ENCODE measurements around the gene TSR2.

The TSR2 gene

DNA sequence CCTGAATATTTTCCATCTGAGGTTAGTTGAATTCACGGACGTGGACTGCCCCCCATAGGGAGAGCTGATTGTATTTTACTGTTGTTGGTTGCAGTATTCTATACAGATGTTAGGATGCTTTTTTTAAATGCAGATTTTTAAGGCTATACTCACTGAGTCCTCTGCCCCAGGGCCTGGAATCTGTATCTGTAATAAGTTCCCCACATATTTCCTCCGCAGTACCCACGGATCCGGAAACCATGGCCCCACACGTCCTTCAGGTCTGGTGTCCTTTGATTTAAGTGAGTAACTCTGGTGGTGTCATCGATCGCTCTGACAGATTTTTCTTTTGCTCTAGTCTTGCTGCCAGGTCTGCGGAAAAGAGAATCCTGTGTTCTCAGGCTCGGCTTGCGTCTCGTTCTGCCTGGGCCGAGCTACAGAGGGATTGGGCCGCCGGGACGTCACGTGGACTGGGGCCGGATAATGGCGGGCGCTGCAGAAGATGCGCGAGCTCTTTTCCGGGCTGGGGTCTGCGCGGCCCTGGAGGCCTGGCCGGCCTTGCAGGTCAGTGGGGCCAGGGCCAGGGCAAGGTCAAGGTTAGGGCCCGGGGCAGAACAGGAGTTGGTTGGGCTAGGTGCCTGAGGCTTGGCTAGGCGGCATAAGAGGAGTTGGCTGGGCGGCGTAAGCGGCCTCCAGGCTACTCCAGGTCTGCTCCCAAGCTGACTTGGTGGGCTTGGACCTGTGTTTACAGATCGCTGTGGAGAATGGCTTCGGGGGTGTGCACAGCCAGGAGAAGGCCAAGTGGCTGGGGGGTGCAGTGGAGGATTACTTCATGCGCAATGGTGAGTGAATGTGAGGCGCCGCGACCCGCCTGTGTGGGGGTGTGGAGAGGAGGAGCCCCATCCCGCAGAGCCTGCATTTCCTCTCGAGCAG, at the start of gene TSR2:
TSS of gene TSR2 (plus strand) at position 445 of the 912 bp plus-strand sequence. CDS start at position 463, 18 bp downstream.
- peak; percentile 82 for DNase-seq (ENCODE audit: low spot score)

- no peak for DNase-seq (ENCODE audit: low spot score)
Measured at GRCh38 chrX:54397113-54397512, 43.1 kb upstream of the TSR2 start.

DNA sequence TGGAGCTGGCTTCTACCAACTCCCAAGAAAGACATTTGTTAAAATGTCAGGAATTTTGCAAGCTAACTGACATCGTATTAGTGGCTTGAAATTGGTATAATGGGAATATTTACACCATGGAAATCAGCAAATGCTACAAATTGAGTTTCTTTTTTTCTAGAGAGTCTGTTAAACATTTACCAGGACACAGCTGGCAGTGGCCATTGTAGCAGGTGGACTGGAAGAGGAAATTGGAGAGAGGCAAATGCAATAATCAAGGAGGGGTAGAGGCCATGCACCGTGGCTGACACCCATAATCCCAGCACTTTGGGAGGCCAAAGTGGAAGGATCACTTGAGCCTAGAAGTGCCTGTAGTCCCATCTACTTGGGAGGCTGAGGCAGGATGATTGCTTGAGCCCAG, 32.9 kb upstream of the TSR2 start:
- no peak for DNase-seq (ENCODE audit: low spot score)

GRCh38 chrX:54411732-54412131, 28.5 kb upstream of the TSR2 start:
- no peak for DNase-seq (ENCODE audit: low spot score)

- DNase-seq (ENCODE audit: low spot score), result no peak
Measured at GRCh38 chrX:54413753-54414152, 26.5 kb upstream of the TSR2 start.

- no peak for DNase-seq (ENCODE audit: low spot score)
Measured at GRCh38 chrX:54415534-54416350, 24.5 kb upstream of the TSR2 start.

DNA sequence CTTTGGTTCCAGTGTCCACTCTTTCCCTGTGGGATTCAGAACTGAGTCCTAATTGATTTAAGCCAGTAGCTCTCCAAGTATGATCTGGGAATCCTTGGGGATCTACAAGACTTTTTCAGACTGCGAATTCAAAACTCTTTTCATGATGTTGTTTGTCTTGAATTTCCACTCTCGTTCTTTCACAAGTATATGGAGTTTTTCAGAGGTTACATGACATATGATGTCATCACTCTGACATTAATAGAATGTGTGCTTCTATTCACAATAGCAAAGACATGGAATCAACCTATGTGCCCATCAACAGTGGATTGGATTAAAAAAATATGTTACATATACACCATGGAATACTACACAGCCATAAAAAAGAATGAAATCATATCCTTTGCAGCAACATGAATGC, 23.2 kb upstream of the TSR2 start:
- no peak for DNase-seq (ENCODE audit: low spot score)

DNA sequence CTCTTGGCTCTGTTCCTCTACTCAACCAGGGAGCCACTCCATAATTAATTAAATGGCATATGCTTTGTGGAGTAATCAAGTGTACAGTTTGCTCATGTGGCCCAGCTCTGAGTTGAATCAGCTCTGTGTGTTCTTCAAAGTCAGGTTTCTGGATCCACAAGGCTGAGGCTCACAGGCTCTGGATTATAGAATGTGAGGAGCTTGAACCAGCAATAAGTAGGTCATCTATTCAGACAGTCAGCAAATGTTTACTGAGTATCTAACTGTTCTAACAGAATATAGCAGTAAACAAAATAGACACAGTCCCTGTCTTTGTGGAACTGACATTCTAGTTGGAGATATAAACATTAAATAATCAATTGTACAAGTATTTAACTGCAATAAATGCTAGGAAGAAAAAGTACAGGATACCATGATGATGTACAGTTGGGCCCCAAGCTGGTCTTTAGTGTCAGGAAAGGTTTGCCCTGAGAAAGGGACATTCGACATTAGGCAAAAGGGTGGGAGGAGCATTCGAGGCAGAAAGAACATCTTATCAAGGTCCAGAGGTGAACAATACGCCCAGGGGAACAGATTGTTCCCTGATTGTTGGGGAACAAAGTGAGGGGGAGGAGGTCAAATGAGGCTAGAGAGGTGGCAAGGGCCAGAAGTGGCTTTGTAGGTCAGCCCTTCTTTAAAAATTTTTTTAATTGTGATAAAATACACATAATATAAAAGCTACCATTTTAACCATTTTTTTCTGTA, 20.5 kb upstream of the TSR2 start:
- no peak for DNase-seq (ENCODE audit: low spot score)

DNA sequence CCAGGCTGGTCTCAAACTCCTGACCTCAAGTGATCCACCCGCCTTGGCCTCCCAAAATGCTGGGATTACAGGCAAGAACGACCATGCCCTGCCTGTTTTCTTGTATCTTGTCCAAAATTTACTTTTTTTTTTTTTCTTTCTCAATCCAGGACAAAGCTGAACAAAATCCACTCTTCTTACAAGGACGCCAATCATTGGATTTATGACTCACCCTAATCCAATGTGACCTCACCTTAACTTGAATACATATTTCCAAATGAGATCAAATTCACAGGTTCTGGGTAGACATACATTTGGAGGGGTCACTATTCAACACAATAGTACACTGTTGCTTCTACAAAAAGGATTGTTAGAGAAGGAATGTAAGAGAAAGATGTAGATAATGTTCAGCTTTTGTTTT, 18.0 kb upstream of the TSR2 start:
- no peak for DNase-seq (ENCODE audit: low spot score)

DNA sequence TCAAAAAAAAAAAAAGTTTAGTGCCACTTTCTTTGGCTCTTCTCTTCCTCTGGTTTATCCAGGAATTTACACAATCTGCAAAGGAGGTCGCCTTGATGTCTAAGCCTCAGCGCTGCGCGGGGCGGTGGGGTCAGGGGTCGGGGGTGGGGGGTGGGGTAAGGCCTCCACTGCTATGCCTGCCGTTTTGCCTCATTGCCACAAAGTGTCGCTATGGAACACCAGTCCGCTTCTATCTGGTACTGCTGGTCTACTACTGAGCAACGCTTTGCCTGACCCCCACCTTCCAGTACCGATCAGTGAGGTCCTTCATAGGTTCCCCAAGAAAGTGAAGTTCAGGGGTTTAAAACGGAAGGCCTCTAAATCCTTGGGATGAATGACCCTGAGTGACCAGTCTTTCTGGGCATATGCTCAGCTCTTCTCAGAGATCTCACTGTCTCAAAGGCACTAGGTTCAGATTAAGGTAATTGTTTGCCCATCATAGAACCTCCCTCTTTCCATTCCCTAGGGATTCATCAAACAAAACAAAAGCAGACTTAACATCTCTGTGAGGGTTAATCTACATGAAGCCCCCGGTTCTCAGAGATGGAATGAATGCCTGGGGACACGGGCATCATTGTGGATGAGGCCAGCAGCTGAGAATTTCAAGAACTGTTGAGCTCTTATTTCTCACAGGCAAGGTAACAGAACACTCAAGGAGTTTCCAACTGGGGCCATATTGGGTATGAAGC, 16.9 kb upstream of the TSR2 start:
- no peak for DNase-seq (ENCODE audit: low spot score)

GRCh38 chrX:54427837-54428424, 12.3 kb upstream of the TSR2 start:
- DNase-seq (ENCODE audit: low spot score), result no peak

DNA sequence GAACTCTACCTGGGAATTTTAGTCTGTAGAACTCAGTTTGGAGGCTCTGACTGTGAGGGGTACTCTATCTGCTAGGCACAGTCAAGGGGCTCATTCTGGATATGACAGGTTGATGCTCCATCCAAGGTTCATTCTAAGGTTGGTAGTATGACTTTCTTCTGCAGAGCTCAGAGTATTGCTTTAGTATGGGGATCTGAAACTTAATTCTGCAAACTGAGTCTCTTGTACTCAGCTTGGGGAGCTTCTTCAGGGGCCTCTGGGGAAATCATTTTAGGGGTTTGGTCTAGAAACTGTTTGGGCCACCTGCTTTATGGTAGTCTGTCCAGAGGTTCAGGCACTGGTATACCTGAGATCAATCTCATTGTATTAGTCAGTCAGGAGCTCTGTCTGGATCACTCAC, 9.7 kb upstream of the TSR2 start:
- DNase-seq (ENCODE audit: low spot score), result no peak

DNA sequence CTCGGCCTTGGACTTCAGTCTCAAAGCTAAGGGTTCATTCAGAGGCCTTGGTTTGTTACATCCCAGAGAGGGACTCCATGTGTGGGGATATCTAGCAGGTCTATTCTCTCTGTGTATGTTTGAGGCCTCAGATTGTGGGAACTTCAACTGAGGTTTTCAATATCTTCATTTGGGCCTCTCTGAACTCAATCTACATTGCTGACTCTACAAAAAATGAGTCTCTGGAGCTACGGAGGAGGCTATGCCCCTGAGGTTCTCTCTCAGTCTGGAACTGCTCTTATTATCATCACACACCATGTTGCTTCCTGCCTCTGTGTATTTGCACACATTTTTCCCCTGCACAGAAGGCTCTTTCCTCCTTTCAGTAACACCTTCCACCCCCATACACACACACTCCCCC, 5.1 kb upstream of the TSR2 start:
- no peak for DNase-seq (ENCODE audit: low spot score)

GRCh38 chrX:54442790-54443189, 2.6 kb downstream of the TSR2 start:
- DNase-seq (ENCODE audit: low spot score), result no peak

DNA sequence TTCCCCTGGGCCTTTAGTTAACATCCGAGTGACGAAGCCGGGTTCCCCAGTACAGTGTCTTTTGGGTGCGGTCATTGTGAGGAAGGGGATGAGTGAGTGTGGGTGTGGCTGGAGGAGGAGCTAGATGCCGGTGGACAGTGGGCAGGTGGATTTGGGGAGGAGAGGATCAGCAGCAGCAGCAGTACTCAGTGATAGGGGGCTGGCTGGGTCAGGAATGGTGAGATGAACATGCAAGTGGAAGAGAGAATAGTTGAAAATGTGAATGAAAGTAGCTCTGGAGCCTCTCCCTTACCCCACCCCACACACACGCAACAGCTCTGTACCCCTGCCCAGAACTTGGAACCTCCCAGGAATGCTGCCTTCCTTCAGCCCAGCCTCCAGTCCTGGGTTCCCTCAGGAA, 4.5 kb downstream of the TSR2 start:
- no peak for DNase-seq (ENCODE audit: low spot score)

DNA sequence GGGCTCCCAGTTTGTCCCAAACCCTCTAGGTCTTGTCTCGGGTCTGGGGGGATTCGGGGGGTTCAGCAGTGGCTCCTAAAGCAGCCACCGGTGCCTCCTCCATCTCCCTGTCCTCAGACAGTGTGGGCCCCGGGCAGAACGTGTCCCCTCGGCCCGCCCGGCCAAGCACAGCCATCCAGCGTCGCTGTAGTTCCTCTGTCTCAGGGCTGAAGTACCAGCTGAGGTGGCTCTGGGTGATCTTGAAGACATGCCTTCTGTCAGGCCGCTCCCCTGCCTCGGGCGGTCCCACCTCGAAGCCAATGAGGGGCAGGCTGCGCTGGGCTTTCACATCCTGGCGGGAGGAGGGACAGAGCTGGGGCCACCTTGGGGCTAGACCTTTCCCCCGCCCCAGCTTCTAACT, 5.9 kb downstream of the TSR2 start:
- DNase-seq (ENCODE audit: low spot score), result no peak

GRCh38 chrX:54447461-54447860, 7.3 kb downstream of the TSR2 start:
- DNase-seq (ENCODE audit: low spot score), result no peak

DNA sequence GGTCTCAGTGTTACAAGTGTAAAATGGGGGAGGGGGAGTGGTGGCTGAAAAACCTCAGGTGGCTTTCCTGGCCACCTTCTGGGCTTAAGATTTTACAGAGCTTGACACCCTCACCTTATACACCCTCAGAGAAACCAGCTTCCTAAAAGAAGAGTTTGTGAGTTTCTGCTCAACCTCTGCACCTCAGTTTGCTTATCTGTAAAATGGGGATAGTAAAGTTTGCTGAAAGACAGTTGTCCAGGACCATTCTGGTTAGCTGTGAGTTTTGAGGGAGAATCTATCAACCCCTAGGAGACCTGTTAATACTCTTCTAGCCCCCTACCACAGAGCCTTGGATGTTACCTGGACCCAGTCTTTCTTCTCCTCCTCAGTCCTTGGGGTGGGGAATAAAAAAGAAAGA, 9.7 kb downstream of the TSR2 start:
- no peak for DNase-seq (ENCODE audit: low spot score)

DNA sequence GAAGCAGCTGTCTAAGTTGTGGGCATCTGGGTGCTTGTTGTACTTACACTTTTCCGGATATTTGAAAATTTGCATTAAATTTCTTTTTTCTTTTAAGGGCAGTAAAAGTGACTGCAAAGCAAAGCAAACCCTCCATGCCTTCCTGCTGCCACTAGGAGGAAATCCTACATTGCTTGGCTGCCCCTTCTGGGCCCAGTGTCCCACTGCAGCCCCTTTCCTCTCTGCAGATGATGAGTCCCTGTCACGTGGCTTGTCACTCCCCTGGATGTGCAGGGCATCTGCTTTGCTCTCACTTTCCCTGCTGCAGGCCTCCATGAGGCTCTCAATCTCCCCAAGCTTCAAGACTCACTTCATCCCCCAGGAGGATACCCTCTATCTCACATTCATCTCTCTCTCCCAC, 12.7 kb downstream of the TSR2 start:
- DNase-seq (ENCODE audit: low spot score), result no peak

GRCh38 chrX:54470054-54470760, 30.0 kb downstream of the TSR2 start:
- no peak for DNase-seq (ENCODE audit: low spot score)

Data from left forelimb (tissue), 1 donor.